NCI-H2171 treated with DMSO at 0.1 percent for 48 hours (cell line): ENCODE measurements around the gene POLR2H.
"Not testable (repeated sequence)": the region's sequence is repeated elsewhere in the genome, so short reads cannot be mapped to it uniquely, and the experiment has no call there.

Source experiments
- DNase-seq: peaks from one replicate; lab custom pipeline; 2025; lab: John Stamatoyannopoulos, UW

Gene POLR2H

DNA sequence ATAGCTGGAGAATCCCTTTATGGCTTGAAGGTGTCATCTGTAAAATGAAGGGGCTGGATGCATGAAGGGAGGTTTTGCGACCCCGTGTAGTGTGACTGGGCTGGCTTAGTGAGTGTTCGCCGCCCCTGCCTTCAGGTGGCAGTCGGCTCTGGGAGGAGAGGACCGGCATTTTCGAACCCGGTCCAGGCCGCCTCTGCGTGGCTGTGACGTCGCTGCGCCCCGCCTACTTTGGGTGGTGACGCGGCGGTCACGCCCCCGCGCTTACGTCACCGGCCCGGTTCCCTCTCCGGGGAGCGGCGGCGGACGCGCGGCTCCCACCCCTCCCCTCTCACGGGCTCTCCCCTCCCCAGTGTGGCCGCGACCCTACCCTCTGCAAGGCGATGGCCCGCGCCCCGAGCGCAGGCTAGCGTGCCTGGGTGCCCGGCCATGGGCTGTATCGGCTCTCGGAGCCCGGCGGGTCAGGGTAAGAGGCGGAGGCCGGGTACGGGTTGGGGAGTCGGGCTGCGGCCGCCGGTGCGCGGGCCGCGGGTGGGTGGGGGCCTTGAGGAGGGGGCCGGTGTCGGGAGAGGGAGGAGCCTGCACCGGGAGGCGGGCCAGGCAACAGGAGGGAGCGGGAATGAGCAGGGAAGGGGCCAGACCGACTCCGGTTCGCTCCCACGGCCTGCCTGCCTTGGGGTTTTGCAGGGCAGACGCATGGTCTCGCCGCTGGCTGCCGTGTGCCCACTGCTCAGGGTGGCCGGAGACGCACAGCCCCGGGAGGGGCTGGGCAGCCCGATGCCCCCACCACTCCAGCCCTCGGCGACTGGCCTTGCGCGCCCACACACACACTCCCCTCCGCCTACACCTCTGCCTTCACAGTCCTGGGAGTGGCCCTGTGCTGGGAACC is 25.6 kb upstream of the POLR2H start:
- DNase-seq, result peak; percentile 77

DNA sequence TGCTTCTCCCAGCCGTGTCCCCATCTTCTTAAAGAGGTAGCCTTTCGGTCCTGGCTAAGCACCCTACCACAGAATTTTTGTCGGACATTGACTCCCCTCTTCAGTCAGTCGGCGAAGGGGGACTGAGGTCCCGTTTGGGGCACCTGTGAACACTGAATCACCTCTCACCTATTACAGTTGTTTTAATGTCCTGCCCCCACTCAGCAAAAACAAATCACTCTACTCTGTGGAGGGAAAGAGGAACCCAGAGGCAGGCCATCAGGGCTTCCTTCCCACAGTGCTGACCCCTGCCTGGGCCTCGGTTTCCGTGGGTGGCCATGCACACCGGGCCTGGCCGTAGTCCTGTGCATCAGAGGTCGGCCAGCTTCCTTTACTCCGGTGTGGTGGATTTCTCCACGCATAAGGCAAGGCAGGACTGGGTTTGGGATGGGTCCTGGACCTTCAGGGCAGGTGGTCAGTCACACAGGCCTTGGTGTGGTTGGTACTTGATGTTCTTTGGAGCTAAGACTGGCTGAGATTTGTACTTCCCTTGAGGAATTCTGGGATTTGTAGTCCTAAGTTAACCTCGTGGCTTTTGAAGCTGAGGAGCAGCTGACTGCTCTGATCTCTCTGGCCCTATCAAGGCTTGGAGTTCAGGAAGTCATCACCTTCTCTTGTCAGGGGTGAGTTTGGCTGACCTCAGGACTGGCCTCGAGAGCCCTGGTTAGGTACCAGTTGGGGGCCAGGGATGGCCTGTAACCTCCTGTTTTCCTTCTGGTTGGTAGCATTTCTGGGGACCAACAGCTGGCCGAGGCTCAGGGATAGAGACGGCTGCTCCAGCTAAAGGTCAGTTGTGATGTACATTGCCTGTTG is 24.7 kb upstream of the POLR2H start:
- peak; percentile 64 for DNase-seq

DNA sequence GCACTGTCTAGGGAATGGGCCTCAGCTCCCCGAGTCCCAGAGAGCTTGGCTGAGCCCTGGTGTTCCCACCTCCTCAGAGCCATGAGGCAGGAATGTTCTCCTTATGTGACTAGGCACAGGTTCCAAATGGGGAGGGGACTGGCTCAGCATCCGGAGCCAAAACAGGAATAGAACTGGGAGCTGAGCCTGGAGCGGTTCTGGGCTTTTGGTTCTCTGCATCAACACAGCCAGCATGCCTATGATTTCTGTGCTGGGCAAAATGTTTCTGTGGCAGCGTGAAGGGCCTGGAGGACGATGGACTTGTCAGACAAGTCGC is 24.2 kb upstream of the POLR2H start, which contains the start of gene FAM131A:
Gene FAM131A (plus strand): TSS at position 202 of the 316 bp plus-strand sequence. CDS start 31 bp downstream, at position 233.
- no peak for DNase-seq

DNA sequence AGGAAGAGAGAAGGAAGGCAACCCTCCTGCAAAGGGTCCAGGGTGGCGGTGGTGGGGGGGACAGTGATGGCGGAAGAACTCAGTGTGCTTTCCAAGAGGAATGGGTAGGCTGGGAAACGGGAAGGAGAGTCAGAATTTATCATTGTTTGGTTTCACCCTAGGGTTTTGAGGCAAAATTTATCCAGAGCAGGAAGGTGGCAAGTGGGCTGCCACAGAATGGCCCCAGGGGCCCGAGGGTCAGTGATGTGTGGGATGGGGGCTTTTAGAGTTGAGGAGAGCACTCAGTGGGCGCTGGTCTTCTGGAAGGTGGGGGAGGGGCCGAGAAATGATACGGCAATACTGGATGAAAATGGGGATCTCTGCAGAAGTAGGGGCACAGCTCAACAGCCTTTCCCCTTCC is 23.5 kb upstream of the POLR2H start:
- DNase-seq, result no peak

DNA sequence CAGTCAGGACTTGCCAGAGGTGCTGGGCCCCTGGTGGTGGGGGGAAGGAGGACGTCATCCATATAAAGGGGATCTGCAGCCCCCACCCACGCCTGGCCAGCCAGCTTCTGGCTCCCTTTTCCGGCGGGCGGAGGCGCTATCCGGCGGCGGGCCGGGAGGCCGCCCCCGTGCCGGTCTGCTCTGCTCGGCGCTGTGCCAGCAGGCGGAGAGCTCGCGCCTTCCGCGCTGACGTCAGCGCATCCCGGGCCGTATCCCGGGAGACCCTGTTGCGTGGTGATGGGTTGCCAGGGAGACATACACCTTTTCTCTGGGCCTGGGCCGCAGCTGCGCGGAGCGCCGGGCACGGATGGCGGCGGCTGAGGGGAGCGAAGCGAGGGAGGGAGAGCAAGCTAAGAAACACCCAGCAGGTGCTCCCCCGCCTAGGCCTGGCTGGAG is 23.0 kb upstream of the POLR2H start:
- peak; percentile 94 for DNase-seq

DNA sequence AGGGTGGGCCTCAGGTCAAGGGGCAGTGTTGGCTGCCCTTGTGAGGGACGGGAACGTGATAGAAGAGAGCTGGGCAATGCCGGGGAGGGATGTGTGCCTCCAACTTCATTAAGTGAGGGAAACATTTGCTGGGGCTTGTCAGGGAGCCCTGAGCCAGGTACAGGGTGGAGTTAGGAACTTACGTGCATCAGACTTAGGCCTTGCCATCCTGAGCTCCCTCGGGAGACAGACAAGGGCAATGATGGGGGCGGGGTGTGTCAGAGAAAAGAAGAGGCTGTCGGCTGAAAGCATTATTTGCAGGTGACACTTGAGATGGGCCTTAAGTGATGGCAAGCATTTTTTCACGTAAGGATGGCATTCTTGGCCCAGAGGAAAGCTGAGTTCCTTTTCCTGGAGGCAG is 22.5 kb upstream of the POLR2H start:
- peak; percentile 85 for DNase-seq

DNA sequence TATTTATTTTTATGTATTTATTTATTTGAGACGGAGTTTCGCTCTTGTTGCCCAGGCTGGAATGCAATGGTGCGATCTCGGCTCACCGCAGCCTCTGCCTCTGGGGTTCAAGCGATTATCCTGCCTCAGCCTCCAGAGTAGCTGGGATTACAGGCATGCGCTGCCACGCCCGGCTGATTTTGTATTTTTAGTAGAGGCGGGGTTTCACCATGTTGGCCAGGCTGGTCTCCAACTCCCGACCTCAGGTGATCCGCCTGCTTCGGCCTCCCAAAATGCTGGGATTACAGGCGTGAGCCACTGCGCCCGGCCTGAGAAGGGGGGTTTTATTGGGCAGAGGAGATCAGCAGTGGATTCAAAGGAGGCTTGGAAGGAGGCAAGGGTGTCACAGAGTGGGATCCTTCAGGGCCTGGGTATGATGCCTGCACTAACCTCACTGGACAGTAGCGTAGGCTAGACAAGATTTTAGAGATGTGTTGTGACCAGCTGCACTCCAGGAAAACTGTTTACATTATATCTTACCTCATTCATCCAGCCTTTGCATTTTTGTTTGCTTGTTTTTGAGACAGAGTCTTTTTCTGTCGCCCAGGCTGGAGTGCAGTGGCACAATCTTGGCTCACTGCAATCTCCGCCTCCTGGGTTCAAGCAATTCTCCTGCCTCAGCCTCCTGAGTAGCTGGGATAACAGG is 21.9 kb upstream of the POLR2H start:
- not testable (repeated sequence) for DNase-seq

DNA sequence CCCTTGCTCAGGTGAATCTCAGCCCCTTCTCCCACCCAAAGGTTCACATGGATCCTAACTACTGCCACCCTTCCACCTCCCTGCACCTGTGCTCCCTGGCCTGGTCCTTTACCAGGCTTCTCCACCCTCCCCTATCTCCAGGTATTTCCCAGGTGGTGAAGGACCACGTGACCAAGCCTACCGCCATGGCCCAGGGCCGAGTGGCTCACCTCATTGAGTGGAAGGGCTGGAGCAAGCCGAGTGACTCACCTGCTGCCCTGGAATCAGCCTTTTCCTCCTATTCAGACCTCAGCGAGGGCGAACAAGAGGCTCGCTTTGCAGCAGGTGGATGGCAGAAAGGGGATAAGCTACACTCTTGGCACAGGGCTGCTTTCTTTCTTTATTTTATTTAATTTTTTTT is 19.6 kb upstream of the POLR2H start:
- DNase-seq, result no peak

DNA sequence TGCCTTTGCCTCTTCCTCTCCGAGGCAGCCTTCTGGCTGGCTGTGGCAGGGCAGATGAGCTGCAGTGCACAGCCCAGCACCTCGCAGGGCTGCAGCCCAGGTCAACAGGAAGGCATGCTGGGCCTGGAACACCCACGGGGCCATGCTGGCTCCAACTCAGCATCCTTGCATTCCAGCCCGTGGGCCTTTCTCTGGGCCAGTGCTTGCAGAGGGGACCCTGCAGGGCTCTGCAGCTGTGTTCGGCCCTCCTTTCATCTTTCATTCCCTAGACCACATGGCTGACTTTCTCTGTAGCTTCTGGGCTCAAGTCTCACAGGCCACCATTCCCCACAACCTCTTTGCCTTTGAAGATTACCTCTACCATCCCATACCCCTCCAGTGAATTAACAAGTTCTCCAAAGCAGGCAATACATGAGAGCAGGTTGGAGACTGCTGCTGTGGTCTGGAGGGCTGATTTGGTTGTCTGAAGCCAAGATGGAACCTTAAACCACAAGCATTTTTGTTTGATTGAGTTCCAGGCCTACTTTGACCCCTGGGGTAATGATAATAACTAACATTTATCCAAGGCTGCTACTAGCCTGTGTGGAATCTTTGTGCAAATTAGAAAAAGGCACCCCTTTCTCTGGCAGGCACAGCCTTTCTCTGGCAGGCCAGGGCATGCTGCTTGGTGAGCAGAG is 18.2 kb upstream of the POLR2H start:
- DNase-seq, result no peak

DNA sequence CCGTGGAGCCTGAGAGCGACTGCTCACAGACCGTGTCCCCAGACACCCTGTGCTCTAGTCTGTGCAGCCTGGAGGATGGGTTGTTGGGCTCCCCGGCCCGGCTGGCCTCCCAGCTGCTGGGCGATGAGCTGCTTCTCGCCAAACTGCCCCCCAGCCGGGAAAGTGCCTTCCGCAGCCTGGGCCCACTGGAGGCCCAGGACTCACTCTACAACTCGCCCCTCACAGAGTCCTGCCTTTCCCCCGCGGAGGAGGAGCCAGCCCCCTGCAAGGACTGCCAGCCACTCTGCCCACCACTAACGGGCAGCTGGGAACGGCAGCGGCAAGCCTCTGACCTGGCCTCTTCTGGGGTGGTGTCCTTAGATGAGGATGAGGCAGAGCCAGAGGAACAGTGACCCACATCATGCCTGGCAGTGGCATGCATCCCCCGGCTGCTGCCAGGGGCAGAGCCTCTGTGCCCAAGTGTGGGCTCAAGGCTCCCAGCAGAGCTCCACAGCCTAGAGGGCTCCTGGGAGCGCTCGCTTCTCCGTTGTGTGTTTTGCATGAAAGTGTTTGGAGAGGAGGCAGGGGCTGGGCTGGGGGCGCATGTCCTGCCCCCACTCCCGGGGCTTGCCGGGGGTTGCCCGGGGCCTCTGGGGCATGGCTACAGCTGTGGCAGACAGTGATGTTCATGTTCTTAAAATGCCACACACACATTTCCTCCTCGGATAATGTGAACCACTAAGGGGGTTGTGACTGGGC is 16.8 kb upstream of the POLR2H start:
- DNase-seq, result no peak

DNA sequence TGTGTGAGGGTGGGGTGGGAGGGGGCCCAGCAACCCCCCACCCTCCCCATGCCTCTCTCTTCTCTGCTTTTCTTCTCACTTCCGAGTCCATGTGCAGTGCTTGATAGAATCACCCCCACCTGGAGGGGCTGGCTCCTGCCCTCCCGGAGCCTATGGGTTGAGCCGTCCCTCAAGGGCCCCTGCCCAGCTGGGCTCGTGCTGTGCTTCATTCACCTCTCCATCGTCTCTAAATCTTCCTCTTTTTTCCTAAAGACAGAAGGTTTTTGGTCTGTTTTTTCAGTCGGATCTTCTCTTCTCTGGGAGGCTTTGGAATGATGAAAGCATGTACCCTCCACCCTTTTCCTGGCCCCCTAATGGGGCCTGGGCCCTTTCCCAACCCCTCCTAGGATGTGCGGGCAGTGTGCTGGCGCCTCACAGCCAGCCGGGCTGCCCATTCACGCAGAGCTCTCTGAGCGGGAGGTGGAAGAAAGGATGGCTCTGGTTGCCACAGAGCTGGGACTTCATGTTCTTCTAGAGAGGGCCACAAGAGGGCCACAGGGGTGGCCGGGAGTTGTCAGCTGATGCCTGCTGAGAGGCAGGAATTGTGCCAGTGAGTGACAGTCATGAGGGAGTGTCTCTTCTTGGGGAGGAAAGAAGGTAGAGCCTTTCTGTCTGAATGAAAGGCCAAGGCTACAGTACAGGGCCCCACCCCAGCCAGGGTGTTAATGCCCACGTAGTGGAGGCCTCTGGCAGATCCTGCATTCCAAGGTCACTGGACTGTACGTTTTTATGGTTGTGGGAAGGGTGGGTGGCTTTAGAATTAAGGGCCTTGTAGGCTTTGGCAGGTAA is 16.0 kb upstream of the POLR2H start:
- DNase-seq, result peak; percentile 26

DNA sequence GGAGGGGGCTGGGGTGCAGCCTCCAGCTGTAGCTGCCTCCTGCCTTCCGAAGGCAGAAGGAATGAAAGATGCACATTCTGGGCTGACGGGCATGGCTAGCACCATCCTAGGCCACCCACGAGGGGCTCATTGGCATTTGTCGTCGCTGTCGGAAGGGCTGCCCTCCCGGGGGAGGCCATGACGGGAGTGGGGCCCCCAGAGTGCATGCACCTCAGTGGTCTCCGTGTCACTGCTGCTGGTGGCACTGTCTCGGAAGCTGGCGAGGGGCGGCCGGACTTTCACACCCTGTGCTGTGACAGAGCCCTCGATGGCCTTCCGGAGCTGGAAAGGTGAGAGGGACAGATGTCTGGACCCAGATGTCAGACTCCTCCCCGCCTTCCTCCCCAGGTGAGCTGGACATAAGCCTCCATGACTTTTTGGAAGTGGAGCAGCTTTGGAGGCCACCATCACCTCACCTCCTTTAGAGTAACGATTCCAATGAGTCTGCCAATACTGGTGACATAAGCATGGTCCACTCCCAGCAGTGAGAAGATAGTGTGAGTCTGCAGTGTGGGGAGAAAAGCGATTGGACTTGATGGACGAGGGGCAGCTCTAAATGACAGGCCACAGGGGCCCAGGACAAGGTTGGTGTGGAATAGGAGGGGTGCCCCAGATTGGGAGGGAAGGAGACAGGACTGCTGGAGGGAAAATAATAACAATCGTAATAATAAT is 14.9 kb upstream of the POLR2H start:
- DNase-seq, result no peak

DNA sequence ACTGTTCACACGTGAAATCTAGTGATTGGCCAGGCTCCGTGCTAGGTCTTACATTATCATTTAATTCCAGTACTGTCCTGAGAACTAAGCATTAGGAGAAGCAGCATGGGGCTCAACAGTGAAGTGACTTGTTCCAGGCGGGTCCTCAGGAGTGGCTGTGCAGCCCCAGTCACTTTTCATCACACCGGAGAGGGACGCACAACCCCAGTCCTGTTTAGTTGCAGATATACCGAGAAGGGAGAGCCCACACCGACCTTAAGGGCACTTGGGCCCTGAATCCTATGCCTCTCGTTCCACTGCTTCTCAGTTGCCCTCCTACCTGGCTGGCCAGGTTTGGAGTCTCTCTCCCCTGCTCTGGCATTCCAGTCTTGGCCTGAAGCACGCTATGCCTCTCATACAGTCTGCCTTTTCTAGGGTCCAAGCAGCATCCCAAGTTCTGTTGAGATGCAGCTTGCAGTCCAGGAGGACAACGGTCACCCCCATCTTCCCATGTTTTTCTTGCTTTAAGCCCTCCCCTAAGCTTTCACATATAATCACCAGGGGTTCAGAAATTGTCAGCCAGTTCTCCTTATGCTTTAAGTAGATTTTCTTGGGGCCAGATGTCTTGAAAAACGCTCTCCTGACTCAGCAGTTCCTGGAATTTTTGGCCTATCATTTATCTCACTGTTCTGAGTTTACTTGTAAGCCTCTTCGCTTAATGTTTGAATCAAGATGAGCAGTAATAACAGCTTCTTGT is 14.0 kb upstream of the POLR2H start:
- no peak for DNase-seq

DNA sequence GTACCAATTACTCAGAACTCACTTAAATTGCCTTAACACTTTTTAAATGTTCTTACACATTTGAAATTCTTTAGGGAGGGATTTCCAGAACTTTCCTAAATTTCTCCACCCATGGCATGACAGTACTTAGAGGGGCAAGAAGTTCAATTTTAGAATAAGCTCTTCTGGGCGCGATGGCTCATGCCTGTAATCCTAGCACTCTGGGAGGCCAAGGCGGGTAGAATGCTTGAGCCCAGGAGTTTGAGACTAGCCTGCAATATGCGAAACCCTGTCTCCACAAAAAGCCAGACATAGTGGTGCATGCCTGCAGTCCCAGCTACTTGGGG is 13.5 kb upstream of the POLR2H start:
- no peak for DNase-seq

DNA sequence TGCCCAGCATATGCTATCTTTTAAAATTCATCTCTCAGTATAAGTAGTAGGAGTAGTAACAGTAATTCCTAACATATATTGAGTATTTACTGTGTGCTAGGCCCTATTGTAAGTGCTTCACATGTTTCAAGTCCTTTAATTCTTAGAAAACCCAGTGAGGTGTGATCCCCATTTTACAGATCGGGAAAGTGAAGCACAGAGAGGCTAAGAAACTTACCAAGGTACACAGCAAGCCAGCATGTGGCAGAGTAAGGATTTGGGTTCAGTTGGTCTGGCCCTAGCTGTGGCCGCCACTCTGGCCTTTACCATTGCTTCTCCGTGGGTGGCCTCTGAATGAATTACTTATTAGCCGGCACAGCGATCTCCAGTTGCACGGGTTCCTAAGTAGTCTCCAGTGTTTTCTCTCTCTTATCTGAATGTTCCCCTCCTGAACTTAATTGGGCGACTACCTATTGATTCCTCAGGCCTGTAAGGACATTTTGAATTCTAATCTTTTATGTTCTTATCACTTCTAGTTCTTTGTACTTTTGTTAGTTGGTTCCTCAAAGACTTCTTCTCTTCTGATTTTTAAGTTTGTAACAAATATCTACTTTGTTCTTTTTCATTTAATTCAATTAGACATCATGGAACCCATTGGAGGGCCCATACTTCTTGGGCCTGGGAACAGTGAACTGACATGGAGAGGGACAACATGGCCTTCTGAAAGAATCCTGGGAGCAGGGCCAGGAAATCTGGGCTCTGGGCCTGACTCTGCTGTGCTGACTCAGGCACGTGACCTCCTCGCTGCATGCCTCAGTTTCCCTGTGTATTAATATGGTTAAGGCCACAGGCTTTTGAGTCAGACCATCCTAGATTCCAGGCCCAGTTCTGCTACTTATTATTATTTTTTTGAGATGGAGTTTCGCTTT is 11.7 kb upstream of the POLR2H start:
- DNase-seq, result no peak

DNA sequence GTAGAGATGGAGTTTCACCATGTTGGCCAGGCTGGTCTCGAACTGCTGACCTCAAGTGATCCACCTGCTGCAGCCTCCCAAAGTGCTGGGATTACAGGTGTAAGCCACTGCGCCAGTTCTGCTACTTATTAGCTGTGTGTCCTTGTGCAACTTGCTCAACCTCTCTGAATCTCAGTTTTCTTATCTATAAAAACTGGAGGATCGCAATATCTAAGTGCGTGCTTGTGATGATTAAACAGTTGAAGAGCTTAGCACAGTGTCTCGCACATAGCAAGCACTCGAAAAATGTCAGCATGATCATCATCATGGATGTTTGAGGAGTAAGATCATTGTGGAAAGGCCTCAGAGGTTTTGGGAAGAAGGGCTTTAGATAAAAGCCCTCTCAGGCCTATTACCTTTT is 10.9 kb upstream of the POLR2H start:
- DNase-seq, result no peak

DNA sequence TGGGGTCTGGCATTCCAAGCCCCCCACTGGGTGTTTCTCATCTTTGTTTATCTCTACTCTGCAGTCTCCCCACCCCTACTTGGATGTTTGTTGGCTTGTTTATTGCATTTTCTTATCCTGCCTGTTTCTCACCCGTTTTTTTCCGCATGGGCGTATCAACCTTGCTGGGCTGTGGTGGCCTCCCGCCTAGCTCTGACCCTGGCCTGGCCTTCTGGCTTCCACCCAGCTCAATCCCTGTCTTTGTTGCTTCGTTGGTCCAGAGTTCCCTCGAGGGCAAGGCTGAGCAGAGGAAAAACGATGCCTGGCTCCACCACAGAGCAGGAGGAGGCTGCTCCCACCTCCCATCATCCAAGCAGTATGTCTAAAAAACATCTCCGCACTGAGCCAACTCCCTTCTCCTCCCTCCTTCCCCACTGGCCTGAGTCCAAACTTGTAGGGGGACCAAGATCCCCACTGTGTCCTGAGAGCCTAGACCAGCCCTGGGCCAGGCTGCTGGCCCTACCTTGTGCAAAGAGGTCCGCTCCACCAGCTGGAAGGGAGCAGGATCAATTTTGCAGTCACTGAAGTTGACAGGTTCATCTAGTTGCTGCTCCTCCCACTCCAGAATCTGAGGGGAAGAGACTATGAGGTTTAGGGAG is 9.9 kb upstream of the POLR2H start:
- no peak for DNase-seq
